Neural crest cell (in vitro differentiated cells): ENCODE measurements around the gene KCNK4. TPM values are rescaled to one million over a fixed set of nuclear protein-coding genes. Genes with fewer than 3 reads are reported as not detected.

Experiments used
- DNase-seq: peaks from one replicate; pipeline ENCODE4 v3.0.0; 2021; ENCODE audit warnings: low read depth, mixed read lengths, low spot score
- H3K27ac Mint-ChIP-seq: one replicate; pipeline ENCODE4 v1.8.0; 2021; ENCODE audit warnings: mild to moderate bottlenecking, mixed read lengths; ENCODE audit not compliant: unreplicated experiment
- H3K27me3 Mint-ChIP-seq: 2 replicates; pipeline ENCODE4 v1.8.0; 2021; ENCODE audit warnings: low read depth, mild to moderate bottlenecking, mixed read lengths
- H3K36me3 Mint-ChIP-seq: 2 replicates; pipeline ENCODE4 v1.8.0; 2021; ENCODE audit warnings: low read depth, mild to moderate bottlenecking, mixed read lengths
- H3K4me1 Mint-ChIP-seq: 2 replicates; pipeline ENCODE4 v1.8.0; 2021; ENCODE audit warnings: mixed read lengths
- H3K4me3 Mint-ChIP-seq: one replicate; pipeline ENCODE4 v1.8.0; 2021; ENCODE audit warnings: mild to moderate bottlenecking, mixed read lengths
- H3K9me3 Mint-ChIP-seq: 2 replicates; pipeline ENCODE4 v1.8.0; 2021; ENCODE audit warnings: mixed read lengths
- total RNA-seq: library from RNA; stranded (reverse); gene quantifications from 2 replicates; pipeline ENCODE4 v1.2.1, GENCODE V29; 2021
- TF ChIP-seq, protein P1 (sequence below): fragments of 200-600 bp; sonication (generic); conservative IDR thresholded peaks from 2 replicates; pipeline ENCODE4 v1.5.0; 2021; ENCODE audit warnings: antibody characterized with exemption, mild to moderate bottlenecking

Gene KCNK4
- total RNA-seq, 1 donor from 2014 or later: not detected

DNA sequence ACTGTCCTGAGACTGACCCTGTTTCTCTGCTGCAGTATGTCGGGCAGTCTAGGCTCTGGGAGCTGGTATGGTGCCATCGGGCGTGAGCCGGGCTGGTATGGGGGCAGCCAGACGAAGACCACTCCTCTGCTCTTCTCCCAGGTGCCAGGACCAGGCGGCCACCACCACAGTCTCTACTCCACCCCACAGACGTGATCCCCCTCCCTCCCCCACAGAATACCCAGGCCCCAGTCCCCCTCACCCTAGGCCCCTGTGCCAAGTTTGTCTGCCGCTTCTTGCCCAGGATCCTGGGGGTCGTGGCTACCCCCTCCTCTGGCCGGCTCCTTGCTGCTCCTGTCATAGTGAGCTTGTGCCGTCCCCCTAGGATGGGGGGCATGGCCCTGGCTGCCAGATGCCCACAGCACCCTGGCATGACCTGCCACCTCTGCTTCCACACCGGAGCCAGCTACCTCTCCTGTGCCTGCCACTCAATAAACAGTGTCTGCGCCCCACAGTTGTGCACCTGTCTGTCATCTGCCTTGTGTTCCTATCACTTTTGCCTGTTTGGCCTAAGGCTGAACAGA, 2.0 kb upstream of the KCNK4 start:
- TF ChIP-seq, protein P1, sequence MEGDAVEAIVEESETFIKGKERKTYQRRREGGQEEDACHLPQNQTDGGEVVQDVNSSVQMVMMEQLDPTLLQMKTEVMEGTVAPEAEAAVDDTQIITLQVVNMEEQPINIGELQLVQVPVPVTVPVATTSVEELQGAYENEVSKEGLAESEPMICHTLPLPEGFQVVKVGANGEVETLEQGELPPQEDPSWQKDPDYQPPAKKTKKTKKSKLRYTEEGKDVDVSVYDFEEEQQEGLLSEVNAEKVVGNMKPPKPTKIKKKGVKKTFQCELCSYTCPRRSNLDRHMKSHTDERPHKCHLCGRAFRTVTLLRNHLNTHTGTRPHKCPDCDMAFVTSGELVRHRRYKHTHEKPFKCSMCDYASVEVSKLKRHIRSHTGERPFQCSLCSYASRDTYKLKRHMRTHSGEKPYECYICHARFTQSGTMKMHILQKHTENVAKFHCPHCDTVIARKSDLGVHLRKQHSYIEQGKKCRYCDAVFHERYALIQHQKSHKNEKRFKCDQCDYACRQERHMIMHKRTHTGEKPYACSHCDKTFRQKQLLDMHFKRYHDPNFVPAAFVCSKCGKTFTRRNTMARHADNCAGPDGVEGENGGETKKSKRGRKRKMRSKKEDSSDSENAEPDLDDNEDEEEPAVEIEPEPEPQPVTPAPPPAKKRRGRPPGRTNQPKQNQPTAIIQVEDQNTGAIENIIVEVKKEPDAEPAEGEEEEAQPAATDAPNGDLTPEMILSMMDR: no peak
- Mint-ChIP-seq H3K36me3 (no peaks in the 10 kb centered on the region), H3K27me3 (peaks cover 51% of the 10 kb centered on the region), H3K27ac (no peak overlapping the region), H3K9me3 (no peaks in the 10 kb centered on the region), H3K4me1 (peaks cover 16% of the 10 kb centered on the region), H3K4me3 (peak overlapping the region; percentile 77)
- DNase-seq: no peak

DNA sequence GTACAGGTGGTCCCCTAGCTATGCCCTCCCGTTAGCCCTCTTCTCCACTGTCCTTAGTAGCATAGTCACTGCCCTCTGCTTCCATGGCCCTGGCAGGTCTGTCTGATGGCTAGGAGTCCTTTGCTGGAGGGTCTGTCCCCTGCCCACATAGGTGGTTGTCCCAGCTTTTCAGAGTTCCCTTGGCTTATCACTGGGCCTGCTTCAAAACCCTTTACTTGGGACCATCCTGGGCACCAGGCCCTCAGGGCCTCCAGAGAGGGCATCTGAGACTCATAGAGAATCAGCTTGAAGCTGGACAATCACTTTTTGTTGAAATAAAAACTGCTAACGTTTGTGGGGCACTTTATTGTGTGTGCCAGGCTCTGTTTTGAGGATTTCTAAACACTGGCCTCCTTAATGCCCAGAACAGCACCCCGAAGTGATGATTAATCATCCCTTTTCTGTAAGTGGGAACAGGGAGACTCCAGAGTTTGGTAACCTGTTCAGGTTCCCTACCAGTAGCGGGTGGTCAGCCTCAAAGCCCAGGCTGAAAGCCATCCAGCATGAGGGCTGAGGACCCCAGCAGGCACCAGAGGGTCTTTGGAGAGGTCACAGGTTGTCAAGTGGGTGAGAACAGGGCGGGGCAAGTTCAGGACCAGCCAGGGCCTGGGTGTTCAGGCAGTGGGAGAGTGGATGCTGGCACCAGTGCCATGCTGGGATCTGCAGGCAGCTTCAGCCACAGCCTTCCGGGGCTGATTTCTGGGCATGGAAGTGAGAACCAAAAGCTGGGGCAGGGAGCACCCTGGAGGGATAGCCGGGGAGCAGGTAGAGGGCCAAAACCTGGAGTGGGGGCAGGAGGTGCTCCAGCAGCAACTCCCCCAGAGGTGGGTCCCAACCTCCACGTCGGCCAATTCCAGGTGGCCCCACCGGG, 495 bp upstream of the KCNK4 start:
- peaks cover 67% of the 10 kb centered on the region for H3K27me3 Mint-ChIP-seq
- H3K9me3 Mint-ChIP-seq: no peaks in the 10 kb centered on the region
- peaks cover 25% of the 10 kb centered on the region for H3K4me1 Mint-ChIP-seq
- peak overlapping the region; percentile 66 for H3K4me3 Mint-ChIP-seq
- no peaks in the 10 kb centered on the region for H3K36me3 Mint-ChIP-seq
- TF ChIP-seq, protein P1: no peak
- no peak overlapping the region for H3K27ac Mint-ChIP-seq
- no peak for DNase-seq

DNA sequence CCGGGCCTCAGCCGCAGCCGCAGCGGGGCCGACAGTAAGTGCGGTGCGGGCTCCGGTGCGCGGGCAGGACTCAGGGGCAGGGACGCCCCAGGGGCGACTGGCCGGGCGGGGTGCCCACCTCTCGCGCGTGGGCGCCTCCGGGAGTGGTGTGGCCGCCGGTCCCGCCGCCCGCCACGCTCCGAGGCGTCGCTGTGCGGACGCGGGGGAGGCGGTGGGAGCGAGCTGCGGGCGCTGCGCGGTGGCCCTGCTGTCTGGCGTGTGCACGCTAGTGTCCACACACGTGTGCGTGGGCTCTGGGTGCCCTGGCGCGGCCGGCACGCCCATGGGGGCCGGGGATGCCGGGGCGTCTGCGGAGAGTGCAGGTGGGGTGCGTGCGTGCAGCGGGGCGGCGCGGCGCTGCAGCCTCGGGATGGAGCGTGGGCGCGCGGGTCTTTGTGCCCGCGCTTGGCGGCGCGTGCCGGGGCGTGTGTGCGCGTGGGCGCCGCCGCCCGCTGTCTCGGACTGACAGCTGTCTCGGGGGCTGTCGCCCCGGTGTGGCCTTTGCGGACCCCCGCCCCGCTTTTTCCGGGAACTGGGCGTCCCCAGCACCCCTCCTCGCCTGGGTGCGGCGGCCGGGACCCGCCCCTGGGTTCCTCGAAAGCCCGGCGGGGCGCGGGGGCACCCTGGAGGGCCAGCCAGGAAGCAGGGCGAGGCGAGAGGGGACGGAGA, 804 bp downstream of the KCNK4 start:
- TF ChIP-seq, protein P1: no peak
- H3K27me3 Mint-ChIP-seq: peaks cover 77% of the 10 kb centered on the region
- H3K4me1 Mint-ChIP-seq: peaks cover 18% of the 10 kb centered on the region
- no peaks in the 10 kb centered on the region for H3K36me3 Mint-ChIP-seq
- no peak overlapping the region for H3K4me3 Mint-ChIP-seq
- H3K27ac Mint-ChIP-seq: no peak overlapping the region
- no peak for DNase-seq
- no peaks in the 10 kb centered on the region for H3K9me3 Mint-ChIP-seq

DNA sequence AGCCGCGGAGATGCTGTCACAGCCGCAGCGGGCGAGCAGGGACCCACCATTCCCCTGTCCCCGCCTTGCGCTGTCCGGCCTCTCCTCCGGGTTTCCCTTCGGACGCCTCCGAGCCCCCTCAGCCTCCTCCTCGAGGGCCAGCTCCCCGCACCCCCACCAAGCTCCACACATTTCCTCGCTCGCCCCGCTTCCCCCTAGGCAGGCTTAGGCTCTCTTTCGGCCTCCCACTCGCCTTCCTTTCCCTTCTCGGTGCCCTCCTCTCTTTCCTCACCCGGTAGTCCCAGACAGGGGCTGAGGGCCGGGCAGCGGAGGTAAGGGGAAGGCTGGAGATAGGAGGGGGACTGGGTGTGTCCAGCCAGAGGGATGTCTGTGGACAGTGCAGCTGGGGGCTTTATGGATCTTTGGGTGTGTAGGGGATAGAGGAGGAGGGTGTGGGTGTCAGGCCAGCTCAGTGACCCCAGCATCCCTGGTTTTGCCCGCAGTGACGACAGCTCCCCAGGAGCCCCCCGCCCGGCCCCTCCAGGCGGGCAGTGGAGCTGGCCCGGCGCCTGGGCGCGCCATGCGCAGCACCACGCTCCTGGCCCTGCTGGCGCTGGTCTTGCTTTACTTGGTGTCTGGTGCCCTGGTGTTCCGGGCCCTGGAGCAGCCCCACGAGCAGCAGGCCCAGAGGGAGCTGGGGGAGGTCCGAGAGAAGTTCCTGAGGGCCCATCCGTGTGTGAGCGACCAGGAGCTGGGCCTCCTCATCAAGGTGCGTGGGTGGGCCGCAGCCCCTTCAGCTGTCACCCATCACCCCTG, 1.6 kb downstream of the KCNK4 start:
- H3K9me3 Mint-ChIP-seq: no peaks in the 10 kb centered on the region
- H3K4me1 Mint-ChIP-seq: peaks cover 19% of the 10 kb centered on the region
- TF ChIP-seq, protein P1: no peak
- H3K27me3 Mint-ChIP-seq: peaks cover 81% of the 10 kb centered on the region
- H3K27ac Mint-ChIP-seq: no peak overlapping the region
- no peak overlapping the region for H3K4me3 Mint-ChIP-seq
- no peak for DNase-seq
- no peaks in the 10 kb centered on the region for H3K36me3 Mint-ChIP-seq

DNA sequence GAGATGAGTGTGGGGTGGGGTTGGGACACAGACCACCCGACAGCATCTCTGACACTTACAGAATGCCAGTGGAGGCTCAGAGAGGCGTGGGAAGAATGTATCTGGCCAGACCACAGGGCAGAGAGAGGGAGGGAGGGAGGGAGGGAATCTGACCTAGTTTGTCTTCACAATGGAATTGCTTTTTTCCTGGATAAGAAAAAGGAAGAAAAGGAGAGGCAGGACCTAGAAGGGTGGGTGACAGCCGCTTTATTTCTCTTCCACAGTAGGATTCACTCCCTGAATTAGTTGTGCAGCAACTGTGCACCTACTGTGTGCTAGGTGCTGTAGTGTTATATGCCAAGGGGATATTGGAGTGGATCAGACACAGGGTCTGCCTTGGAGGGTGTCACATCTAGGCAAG, 3.7 kb downstream of the KCNK4 start:
- H3K4me1 Mint-ChIP-seq: peaks cover 21% of the 10 kb centered on the region
- no peaks in the 10 kb centered on the region for H3K36me3 Mint-ChIP-seq
- no peaks in the 10 kb centered on the region for H3K9me3 Mint-ChIP-seq
- no peak overlapping the region for H3K4me3 Mint-ChIP-seq
- TF ChIP-seq, protein P1: no peak
- no peak overlapping the region for H3K27ac Mint-ChIP-seq
- H3K27me3 Mint-ChIP-seq: peaks cover 92% of the 10 kb centered on the region
- no peak for DNase-seq
